K562 (cell line): ENCODE results near the gene CD207. TPM values are rescaled to one million over a fixed set of nuclear protein-coding genes. Genes with fewer than 3 reads are reported as not detected.

Experiments used
- polyA plus RNA-seq, 8 experiments: library from polyadenylated mRNA; depleted of rRNA in 4 of 8; stranded (reverse) in 5 of 8; unstranded in 3 of 8; fragments of >200 nt; fragmentation: Nextera tagmentation in 2 of 8; fragmentation: Illumina TruSeq in 1 of 8; extraction: Ambion mirVana in 2 of 8; extraction: Trizol in 1 of 8; gene quantifications; 2 replicates each; pipeline versions ENCODE4 v1.2.1 to v1.2.3, GENCODE V29; 2011 to 2014; ENCODE audit warnings: inconsistent platforms in 1 of 8, missing spikeins in 1 of 8
- small RNA-seq: library from RNA; depleted of rRNA; stranded (forward); fragments of <200 nt; gene quantifications from one replicate; pipeline ENCODE3, GENCODE V24; 2014
- total RNA-seq, 7 experiments: library from RNA; depleted of rRNA in 6 of 7; stranded (reverse); fragments of >200 nt in 6 of 7; fragmentation: Illumina TruSeq in 2 of 7; extraction: Trizol in 2 of 7; gene quantifications; 2 replicates each; pipeline versions ENCODE4 v1.2.1 to v1.2.3, GENCODE V29; 2011 to 2021; ENCODE audit warnings: low replicate concordance in 1 of 7

The CD207 gene
- total and polyA plus RNA-seq, 9 of the 15 experiments (the other 6 are each of a cell fraction or from before 2014, with no cell fraction given): not detected

Small RNA genes lying within 50 kb of the gene (small RNA-seq; reads per million reads assigned to genes)
- not detected for gene HMGN2P21

Other genes with a start within 250 kb of the CD207 start
Only the 7 nearest of the 8 such genes appear.
- 52.1 and 59.3 TPM in 2 replicates for gene ADD2, start 67.6 kb downstream of the CD207 start, total RNA-seq (2014; rRNA removed)
- gene ADD2, start 67.6 kb downstream of the CD207 start, total RNA-seq (2014; rRNA removed; fragmentation: Illumina TruSeq; extraction: Trizol): 18.1 and 19.1 TPM in 2 replicates
- gene ADD2, start 67.6 kb downstream of the CD207 start, total RNA-seq (2015; rRNA removed; fragmentation: Illumina TruSeq; extraction: Trizol): 17.9 and 19.7 TPM in 2 replicates
- 59.6 and 63.0 TPM in 2 replicates for gene ADD2, start 67.6 kb downstream of the CD207 start, total RNA-seq (2021)
- gene ADD2, start 67.6 kb downstream of the CD207 start, polyA plus RNA-seq (2011; rRNA removed): 15.0 and 36.2 TPM in 2 replicates
- gene ADD2, start 67.6 kb downstream of the CD207 start, polyA plus RNA-seq (2014; fragmentation: Illumina TruSeq; extraction: Trizol): 60.0 and 60.4 TPM in 2 replicates
- gene ADD2, start 67.6 kb downstream of the CD207 start, polyA plus RNA-seq (2014; fragmentation: Nextera tagmentation; extraction: Ambion mirVana): 1 to 10 TPM; 3.5 to 4.0 TPM
- 55.9 and 58.6 TPM in 2 replicates for gene ADD2, start 67.6 kb downstream of the CD207 start, polyA plus RNA-seq (2014; rRNA removed)
- not detected in 2 replicates for gene FIGLA, start 45.2 kb downstream of the CD207 start, total RNA-seq (2014; rRNA removed)
- gene FIGLA, start 45.2 kb downstream of the CD207 start, total RNA-seq (2014; rRNA removed; fragmentation: Illumina TruSeq; extraction: Trizol): not detected in 2 replicates
- not detected in 2 replicates for gene FIGLA, start 45.2 kb downstream of the CD207 start, total RNA-seq (2015; rRNA removed; fragmentation: Illumina TruSeq; extraction: Trizol)
- not detected in 2 replicates for gene FIGLA, start 45.2 kb downstream of the CD207 start, total RNA-seq (2021)
- gene FIGLA, start 45.2 kb downstream of the CD207 start, polyA plus RNA-seq (2011; rRNA removed): not detected in 2 replicates
- gene FIGLA, start 45.2 kb downstream of the CD207 start, polyA plus RNA-seq (2014; fragmentation: Illumina TruSeq; extraction: Trizol): not detected in 2 replicates
- gene FIGLA, start 45.2 kb downstream of the CD207 start, polyA plus RNA-seq (2014; fragmentation: Nextera tagmentation; extraction: Ambion mirVana): not detected
- gene FIGLA, start 45.2 kb downstream of the CD207 start, polyA plus RNA-seq (2014; rRNA removed): not detected in 2 replicates
- gene CLEC4F, start 15.2 kb downstream of the CD207 start, total RNA-seq (2014; rRNA removed): not detected in 2 replicates
- gene CLEC4F, start 15.2 kb downstream of the CD207 start, total RNA-seq (2014; rRNA removed; fragmentation: Illumina TruSeq; extraction: Trizol): not detected in 2 replicates
- gene CLEC4F, start 15.2 kb downstream of the CD207 start, total RNA-seq (2015; rRNA removed; fragmentation: Illumina TruSeq; extraction: Trizol): not detected in 2 replicates
- not detected in 2 replicates for gene CLEC4F, start 15.2 kb downstream of the CD207 start, total RNA-seq (2021)
- not detected in 2 replicates for gene CLEC4F, start 15.2 kb downstream of the CD207 start, polyA plus RNA-seq (2011; rRNA removed)
- gene CLEC4F, start 15.2 kb downstream of the CD207 start, polyA plus RNA-seq (2014; fragmentation: Illumina TruSeq; extraction: Trizol): not detected in 2 replicates
- gene CLEC4F, start 15.2 kb downstream of the CD207 start, polyA plus RNA-seq (2014; fragmentation: Nextera tagmentation; extraction: Ambion mirVana): not detected
- gene CLEC4F, start 15.2 kb downstream of the CD207 start, polyA plus RNA-seq (2014; rRNA removed): not detected in 2 replicates
- gene VAX2, start 64.8 kb upstream of the CD207 start, total RNA-seq (2014; rRNA removed): not detected in 2 replicates
- gene VAX2, start 64.8 kb upstream of the CD207 start, total RNA-seq (2014; rRNA removed; fragmentation: Illumina TruSeq; extraction: Trizol): not detected in 2 replicates
- gene VAX2, start 64.8 kb upstream of the CD207 start, total RNA-seq (2015; rRNA removed; fragmentation: Illumina TruSeq; extraction: Trizol): not detected in 2 replicates
- gene VAX2, start 64.8 kb upstream of the CD207 start, total RNA-seq (2021): not detected in 2 replicates
- not detected in 2 replicates for gene VAX2, start 64.8 kb upstream of the CD207 start, polyA plus RNA-seq (2011; rRNA removed)
- gene VAX2, start 64.8 kb upstream of the CD207 start, polyA plus RNA-seq (2014; fragmentation: Illumina TruSeq; extraction: Trizol): not detected in 2 replicates
- gene VAX2, start 64.8 kb upstream of the CD207 start, polyA plus RNA-seq (2014; fragmentation: Nextera tagmentation; extraction: Ambion mirVana): not detected
- not detected in 2 replicates for gene VAX2, start 64.8 kb upstream of the CD207 start, polyA plus RNA-seq (2014; rRNA removed)
- gene ATP6V1B1, start 100.1 kb upstream of the CD207 start, total RNA-seq (2014; rRNA removed): not detected in 2 replicates
- not detected in 2 replicates for gene ATP6V1B1, start 100.1 kb upstream of the CD207 start, total RNA-seq (2014; rRNA removed; fragmentation: Illumina TruSeq; extraction: Trizol)
- gene ATP6V1B1, start 100.1 kb upstream of the CD207 start, total RNA-seq (2015; rRNA removed; fragmentation: Illumina TruSeq; extraction: Trizol): not detected in 2 replicates
- not detected in 2 replicates for gene ATP6V1B1, start 100.1 kb upstream of the CD207 start, total RNA-seq (2021)
- not detected in 2 replicates for gene ATP6V1B1, start 100.1 kb upstream of the CD207 start, polyA plus RNA-seq (2011; rRNA removed)
- gene ATP6V1B1, start 100.1 kb upstream of the CD207 start, polyA plus RNA-seq (2014; fragmentation: Illumina TruSeq; extraction: Trizol): not detected in 2 replicates
- gene ATP6V1B1, start 100.1 kb upstream of the CD207 start, polyA plus RNA-seq (2014; fragmentation: Nextera tagmentation; extraction: Ambion mirVana): not detected
- not detected in 2 replicates for gene ATP6V1B1, start 100.1 kb upstream of the CD207 start, polyA plus RNA-seq (2014; rRNA removed)
- 0.20 TPM in 1 of 2 replicates, not detected in the other for gene ANKRD53, start 142.8 kb upstream of the CD207 start, total RNA-seq (2014; rRNA removed)
- not detected in 2 replicates for gene ANKRD53, start 142.8 kb upstream of the CD207 start, total RNA-seq (2014; rRNA removed; fragmentation: Illumina TruSeq; extraction: Trizol)
- not detected in 2 replicates for gene ANKRD53, start 142.8 kb upstream of the CD207 start, total RNA-seq (2015; rRNA removed; fragmentation: Illumina TruSeq; extraction: Trizol)
- gene ANKRD53, start 142.8 kb upstream of the CD207 start, total RNA-seq (2021): 0.18 TPM in 1 of 2 replicates, not detected in the other
- not detected in 2 replicates for gene ANKRD53, start 142.8 kb upstream of the CD207 start, polyA plus RNA-seq (2011; rRNA removed)
- gene ANKRD53, start 142.8 kb upstream of the CD207 start, polyA plus RNA-seq (2014; fragmentation: Illumina TruSeq; extraction: Trizol): not detected in 2 replicates
- not detected for gene ANKRD53, start 142.8 kb upstream of the CD207 start, polyA plus RNA-seq (2014; fragmentation: Nextera tagmentation; extraction: Ambion mirVana)
- gene ANKRD53, start 142.8 kb upstream of the CD207 start, polyA plus RNA-seq (2014; rRNA removed): not detected in 2 replicates
- 18.3 and 29.7 TPM in 2 replicates for gene TEX261, start 159.1 kb upstream of the CD207 start, total RNA-seq (2014; rRNA removed)
- 44.2 and 46.1 TPM in 2 replicates for gene TEX261, start 159.1 kb upstream of the CD207 start, total RNA-seq (2014; rRNA removed; fragmentation: Illumina TruSeq; extraction: Trizol)
- 53.0 and 56.9 TPM in 2 replicates for gene TEX261, start 159.1 kb upstream of the CD207 start, total RNA-seq (2015; rRNA removed; fragmentation: Illumina TruSeq; extraction: Trizol)
- gene TEX261, start 159.1 kb upstream of the CD207 start, total RNA-seq (2021): 55.3 and 60.4 TPM in 2 replicates
- gene TEX261, start 159.1 kb upstream of the CD207 start, polyA plus RNA-seq (2011; rRNA removed): 50.1 and 99.5 TPM in 2 replicates
- 99.5 and 110 TPM in 2 replicates for gene TEX261, start 159.1 kb upstream of the CD207 start, polyA plus RNA-seq (2014; fragmentation: Illumina TruSeq; extraction: Trizol)
- 10 to 100 TPM; 11.9 to 16.7 TPM for gene TEX261, start 159.1 kb upstream of the CD207 start, polyA plus RNA-seq (2014; fragmentation: Nextera tagmentation; extraction: Ambion mirVana)
- gene TEX261, start 159.1 kb upstream of the CD207 start, polyA plus RNA-seq (2014; rRNA removed): 51.9 and 64.0 TPM in 2 replicates